ENCODE data around the gene FAM228B. TPM values are rescaled to one million over a fixed set of nuclear protein-coding genes. Genes with fewer than 3 reads are reported as not detected.

FAM228B gene
- total RNA-seq, 1 donor from 2014 or later, result 29.6 TPM

DNA sequence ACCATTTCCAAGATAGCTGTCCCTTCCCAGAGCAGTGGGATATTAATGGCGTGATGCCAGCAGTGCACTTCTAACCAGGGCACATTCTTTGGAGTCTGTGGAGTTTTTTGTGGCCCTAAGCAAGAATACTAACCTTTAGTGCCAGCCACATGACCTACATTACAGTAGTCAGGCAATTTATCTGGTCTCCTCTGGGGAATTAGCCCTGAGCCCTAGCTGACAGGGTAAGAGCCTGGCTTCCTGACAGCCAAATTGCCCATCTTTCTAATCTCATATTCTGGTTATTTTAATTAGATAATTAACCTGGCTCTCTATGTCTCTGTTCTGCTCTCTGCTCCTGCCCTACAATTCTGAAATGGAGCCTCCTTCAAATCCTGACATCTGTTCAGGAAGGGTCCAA lies 5.4 kb upstream of the FAM228B start:
- intact Hi-C loops (cut with micrococcal nuclease), result no loop called here

DNA sequence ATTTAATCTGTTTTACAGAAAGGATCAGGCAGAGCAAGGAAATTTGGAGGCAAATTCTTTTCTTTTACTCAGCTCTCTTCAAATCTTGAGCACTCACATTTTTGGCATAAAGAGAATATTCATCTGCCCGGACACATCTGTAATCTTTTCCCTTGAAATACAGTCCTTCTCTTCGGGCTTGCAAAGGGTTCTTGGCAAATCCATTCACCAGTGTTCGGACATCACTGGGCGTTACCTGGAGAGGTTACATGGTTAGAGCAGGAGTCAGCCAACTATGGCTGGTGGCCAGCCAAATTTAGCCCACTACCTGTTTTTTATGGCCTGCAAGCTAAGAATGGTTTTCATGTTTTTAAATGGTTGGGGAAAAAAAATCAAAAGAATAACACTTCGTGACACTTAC lies 2.2 kb upstream of the FAM228B start:
- H3K36me3 ChIP-seq, result no peaks in the 10 kb centered on the region
- no peak for DNase-seq
- TF ChIP-seq, protein P1, sequence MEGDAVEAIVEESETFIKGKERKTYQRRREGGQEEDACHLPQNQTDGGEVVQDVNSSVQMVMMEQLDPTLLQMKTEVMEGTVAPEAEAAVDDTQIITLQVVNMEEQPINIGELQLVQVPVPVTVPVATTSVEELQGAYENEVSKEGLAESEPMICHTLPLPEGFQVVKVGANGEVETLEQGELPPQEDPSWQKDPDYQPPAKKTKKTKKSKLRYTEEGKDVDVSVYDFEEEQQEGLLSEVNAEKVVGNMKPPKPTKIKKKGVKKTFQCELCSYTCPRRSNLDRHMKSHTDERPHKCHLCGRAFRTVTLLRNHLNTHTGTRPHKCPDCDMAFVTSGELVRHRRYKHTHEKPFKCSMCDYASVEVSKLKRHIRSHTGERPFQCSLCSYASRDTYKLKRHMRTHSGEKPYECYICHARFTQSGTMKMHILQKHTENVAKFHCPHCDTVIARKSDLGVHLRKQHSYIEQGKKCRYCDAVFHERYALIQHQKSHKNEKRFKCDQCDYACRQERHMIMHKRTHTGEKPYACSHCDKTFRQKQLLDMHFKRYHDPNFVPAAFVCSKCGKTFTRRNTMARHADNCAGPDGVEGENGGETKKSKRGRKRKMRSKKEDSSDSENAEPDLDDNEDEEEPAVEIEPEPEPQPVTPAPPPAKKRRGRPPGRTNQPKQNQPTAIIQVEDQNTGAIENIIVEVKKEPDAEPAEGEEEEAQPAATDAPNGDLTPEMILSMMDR (IDR thresholded peaks at IDR 0.05; ENCODE audit: borderline replicate concordance), result no peak
- H3K27ac ChIP-seq (replicated peaks), result no peak overlapping the region
- intact Hi-C loops (cut with micrococcal nuclease), result no loop called here
- no peaks in the 10 kb centered on the region for H3K27me3 ChIP-seq (ENCODE audit: low read depth)
- H3K4me3 ChIP-seq, result no peak overlapping the region
- no peaks in the 10 kb centered on the region for H3K9me3 ChIP-seq (replicated peaks)
- H3K4me1 ChIP-seq, result peaks cover 30% of the 10 kb centered on the region

More for the DNA sequence above, 5.4 kb upstream of the FAM228B start:
- H3K9me3 ChIP-seq (replicated peaks), result peaks cover 11% of the 10 kb centered on the region
- H3K36me3 ChIP-seq, result peaks cover 7% of the 10 kb centered on the region
- H3K4me3 ChIP-seq, result no peak overlapping the region
- H3K27me3 ChIP-seq (ENCODE audit: low read depth), result no peaks in the 10 kb centered on the region
- H3K4me1 ChIP-seq, result peaks cover 9% of the 10 kb centered on the region
- no peak overlapping the region for H3K27ac ChIP-seq (replicated peaks)
- DNase-seq, result no peak
- TF ChIP-seq, protein P1 (IDR thresholded peaks at IDR 0.05; ENCODE audit: borderline replicate concordance), result no peak

DNA sequence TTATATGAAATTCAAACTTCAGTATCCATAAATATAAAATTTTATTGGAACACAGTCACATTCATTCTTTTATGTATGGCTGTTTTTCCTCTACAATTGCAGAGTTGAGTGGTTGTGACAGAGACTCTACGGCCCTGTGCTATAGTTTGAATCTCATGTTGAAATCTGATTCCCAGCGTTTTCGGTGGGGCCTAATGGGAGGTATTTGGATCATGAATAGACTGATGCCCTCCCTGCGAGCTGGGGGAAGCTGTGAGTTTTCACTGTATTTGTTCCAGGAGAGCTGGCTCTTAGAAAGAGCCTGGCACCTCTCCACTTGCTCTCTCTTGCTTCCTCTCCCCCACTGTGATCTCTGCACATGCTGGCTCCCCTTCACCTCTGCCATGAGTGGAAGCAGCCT lies 1.8 kb upstream of the FAM228B start:
- Histone ChIP-seq H3K36me3 (no peaks in the 10 kb centered on the region), H3K4me3 (no peak overlapping the region), H3K9me3 (replicated peaks) (no peaks in the 10 kb centered on the region), H3K27ac (replicated peaks) (no peak overlapping the region), H3K27me3 (ENCODE audit: low read depth) (no peaks in the 10 kb centered on the region), H3K4me1 (peaks cover 30% of the 10 kb centered on the region)
- intact Hi-C loops (cut with micrococcal nuclease), result no loop called here
- TF ChIP-seq, protein P1 (IDR thresholded peaks at IDR 0.05; ENCODE audit: borderline replicate concordance), result no peak
- DNase-seq, result no peak

DNA sequence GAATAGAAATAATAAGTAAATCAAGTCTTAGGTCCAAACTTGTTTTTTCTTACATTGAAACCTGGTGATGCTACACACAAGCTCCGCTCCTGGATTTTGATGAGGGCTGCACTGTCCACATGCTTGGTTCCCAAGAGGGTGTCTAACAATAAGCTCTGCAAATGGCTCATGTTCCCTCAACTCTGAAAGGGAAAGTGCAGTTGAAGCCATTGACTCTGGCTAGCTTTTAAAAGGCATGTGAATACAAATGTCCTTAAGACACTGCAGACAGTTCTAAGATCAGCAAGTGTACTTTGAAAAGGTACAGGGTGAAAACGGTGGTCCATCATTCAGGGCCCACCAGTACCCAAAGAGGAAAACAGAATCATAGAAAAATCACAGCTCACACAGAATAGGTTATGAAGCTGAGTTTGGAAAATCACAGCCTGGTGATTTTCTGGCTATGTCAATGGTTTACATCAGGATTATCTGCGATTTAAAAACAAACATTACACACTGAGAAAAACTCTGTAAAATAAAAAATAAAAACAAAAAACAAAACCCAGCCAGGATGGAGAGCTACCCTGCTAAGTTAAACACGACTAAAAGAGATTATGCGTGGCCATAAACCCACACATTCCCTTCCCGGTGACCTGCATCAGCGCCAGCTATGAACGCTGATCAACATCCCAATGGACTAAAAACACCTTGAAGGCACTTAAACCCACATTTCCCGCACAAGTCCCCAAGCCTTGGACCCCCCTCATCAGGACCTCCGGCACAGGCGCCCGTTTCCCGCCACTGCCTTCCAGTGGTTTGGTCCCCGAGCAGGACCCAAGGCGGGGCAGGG lies 689 bp upstream of the FAM228B start:
- Histone ChIP-seq H3K27ac (replicated peaks) (peak overlapping the region; percentile 99), H3K36me3 (no peaks in the 10 kb centered on the region), H3K9me3 (replicated peaks) (no peaks in the 10 kb centered on the region), H3K27me3 (ENCODE audit: low read depth) (no peaks in the 10 kb centered on the region), H3K4me1 (peaks cover 30% of the 10 kb centered on the region), H3K4me3 (peak overlapping the region; percentile 87)
- intact Hi-C loops (cut with micrococcal nuclease), result no loop called here
- TF ChIP-seq, protein P1 (IDR thresholded peaks at IDR 0.05; ENCODE audit: borderline replicate concordance), result no peak
- no peak for DNase-seq

DNA sequence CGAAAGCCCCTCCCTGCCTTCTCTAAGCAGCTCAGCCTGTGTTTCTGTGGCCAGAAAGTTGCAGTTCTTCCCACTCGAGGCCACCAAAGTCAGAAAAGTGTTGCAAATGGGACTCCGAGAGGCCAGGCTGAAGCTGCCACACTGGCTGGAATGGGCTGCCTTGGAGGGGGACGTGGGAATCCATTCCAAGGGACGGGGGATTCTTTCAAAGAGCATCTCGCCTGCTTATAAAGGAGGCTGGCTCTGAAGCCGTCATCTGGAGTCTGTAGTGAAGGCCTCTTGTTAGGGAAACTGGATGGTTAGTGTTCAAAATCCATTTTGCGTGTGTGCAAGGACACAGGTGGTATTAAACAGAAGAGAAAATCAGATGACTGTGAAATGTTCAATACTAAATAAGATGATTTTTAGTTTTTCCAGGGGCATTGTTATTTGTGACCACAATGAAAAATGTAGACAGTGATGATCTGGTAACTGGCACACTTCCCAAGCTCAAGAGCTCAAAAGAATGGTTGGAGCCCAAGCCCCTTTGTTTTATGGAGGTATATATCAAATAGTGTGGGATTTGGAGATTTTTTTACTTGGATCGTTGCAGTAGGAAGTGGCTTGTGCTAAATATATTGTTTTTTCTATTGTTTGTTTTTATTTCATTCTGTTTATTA lies 782 bp downstream of the FAM228B start:
- DNase-seq, result no peak
- Histone ChIP-seq H3K4me3 (peak overlapping the region; percentile 87), H3K9me3 (replicated peaks) (no peaks in the 10 kb centered on the region), H3K27me3 (ENCODE audit: low read depth) (no peaks in the 10 kb centered on the region), H3K4me1 (peaks cover 30% of the 10 kb centered on the region), H3K36me3 (no peaks in the 10 kb centered on the region), H3K27ac (replicated peaks) (peak overlapping the region; percentile 99)
- TF ChIP-seq, protein P1 (IDR thresholded peaks at IDR 0.05; ENCODE audit: borderline replicate concordance), result no peak
- intact Hi-C loops (cut with micrococcal nuclease), result no loop called here

Data from left ventricle myocardium inferior (tissue), 1 donor.